Motor neuron (in vitro differentiated cells): Measurements from ENCODE around the gene LDLRAD2. TPM values are rescaled to one million over a fixed set of nuclear protein-coding genes. Genes with fewer than 3 reads are reported as not detected.

Experiments
- ATAC-seq, 8 experiments: fragments of 200-7000 bp; cut with Tn5 transposase; replicated peaks in 6 of 8; 2 replicates each; pipeline ENCODE4 v1.8.0; 2021; ENCODE audit warnings: mild to moderate bottlenecking in 8 of 8, moderate library complexity in 8 of 8
- H3K27ac ChIP-seq, 2 donors: fragments of 250-450 bp; sonication (Bioruptor Pico); 2 replicates each; pipeline ENCODE4 v1.9.0; 2021; ENCODE audit warnings: antibody characterized with exemption in 2 of 2, mild to moderate bottlenecking in 2 of 2, moderate library complexity in 1 of 2
- H3K4me1 ChIP-seq, 2 donors: fragments of 250-450 bp; sonication (Bioruptor Pico); replicated peaks in 1 of 2; 2 replicates each; pipeline ENCODE4 v1.6.1; 2021; ENCODE audit warnings: antibody characterized with exemption in 2 of 2, mild to moderate bottlenecking in 2 of 2, moderate library complexity in 1 of 2
- H3K4me3 ChIP-seq, 5 donors: fragments of 250-450 bp; sonication (Bioruptor Pico); 2 replicates each; pipeline ENCODE4 v1.9.0; 2021; ENCODE audit warnings: antibody characterized with exemption in 5 of 5, mild to moderate bottlenecking in 5 of 5, moderate library complexity in 4 of 5
- WGBS, 10 experiments: fragments of 450-650 bp; shearing (Covaris generic); methylation state at CpG; one replicate each; pipeline ENCODE4 v1.0.0; 2022; 5-methylcytosine and 5-hydroxymethylcytosine counted together
- in situ Hi-C, 9 experiments: fragments of 400-800 bp; cut with MboI; loops; one replicate each; pipeline ENCODE4 v1.15.0; 2021; ENCODE audit warnings: low sequenced_read_pairs in 9 of 9, low pct_unique_long_range_greater_than_20kb in 2 of 9; ENCODE audit not compliant: unreplicated experiment in 9 of 9
- total RNA-seq, 8 experiments: library from RNA; unstranded; fragments of 300-600 nt; gene quantifications; 2 replicates each; pipeline versions ENCODE4 v1.2.3 to v1.2.4, GENCODE V29; 2022

The LDLRAD2 gene
- total RNA-seq, 8 experiments from 2014 or later, result 0.71 to 3.4 (median 1.4) TPM

GRCh38 chr1:21794656-21795055, 17.4 kb upstream of the LDLRAD2 start:
- 33 to 85% (median 73%) methylated on average over 1 to 2 of the region's 2 CpGs; no CpG with 5 or more reads in 2 of the 10 experiments for WGBS, 10 experiments
- in situ Hi-C loops, result no loop called here
- Histone ChIP-seq H3K27ac (no peak overlapping the region), H3K4me3 (no peak overlapping the region), H3K4me1 (no peaks in the 10 kb centered on the region)
- no peak for ATAC-seq

- in situ Hi-C loops, result no loop called here
- 54 to 100% (median 80%) methylated on average over 1 to 6 of the region's 6 CpGs; no CpG with 5 or more reads in 4 of the 10 experiments for WGBS, 10 experiments
- no peak overlapping the region for H3K27ac ChIP-seq
- H3K4me3 ChIP-seq, result no peak overlapping the region
- ATAC-seq, result no peak
- H3K4me1 ChIP-seq, result no peaks in the 10 kb centered on the region
These were observed 17.0 kb upstream of the LDLRAD2 start for GRCh38 chr1:21795075-21795474.

- Histone ChIP-seq H3K4me1 (no peaks in the 10 kb centered on the region), H3K27ac (no peak overlapping the region), H3K4me3 (no peak overlapping the region)
- ATAC-seq, result no peak
- WGBS, 10 experiments, result 66 to 100% (median 95%) methylated on average over 1 to 4 of the region's 5 CpGs; no CpG with 5 or more reads in 5 of the 10 experiments
- in situ Hi-C loops, result no loop called here
These were observed 12.3 kb upstream of the LDLRAD2 start for GRCh38 chr1:21799730-21800129.

GRCh38 chr1:21801100-21801499, 11.0 kb upstream of the LDLRAD2 start:
- H3K4me3 ChIP-seq, result no peak overlapping the region
- in situ Hi-C loops, result no loop called here
- H3K27ac ChIP-seq, result no peak overlapping the region
- 60 to 100% (median 93%) methylated on average over 1 to 4 of the region's 4 CpGs; no CpG with 5 or more reads in 4 of the 10 experiments for WGBS, 10 experiments
- H3K4me1 ChIP-seq, result no peaks in the 10 kb centered on the region
- peak in 1 of 8 experiments; percentile 22 for ATAC-seq

GRCh38 chr1:21804536-21804935, 7.5 kb upstream of the LDLRAD2 start:
- Histone ChIP-seq H3K27ac (no peak overlapping the region), H3K4me1 (no peaks in the 10 kb centered on the region), H3K4me3 (no peak overlapping the region)
- 69 to 100% (median 79%) methylated on average over 1 to 2 of the region's 2 CpGs; no CpG with 5 or more reads in 4 of the 10 experiments for WGBS, 10 experiments
- in situ Hi-C loops, result no loop called here
- no peak for ATAC-seq

GRCh38 chr1:21813542-21813941, 1.5 kb downstream of the LDLRAD2 start:
- WGBS, 10 experiments, result 88 to 97% (median 92%) methylated on average over 2 to 3 of the region's 3 CpGs; no CpG with 5 or more reads in 7 of the 10 experiments
- Histone ChIP-seq H3K27ac (no peak overlapping the region), H3K4me3 (no peak overlapping the region), H3K4me1 (no peaks in the 10 kb centered on the region)
- no peak for ATAC-seq
- in situ Hi-C loops, result no loop called here

- ATAC-seq, result peak in 6 of 8 experiments; percentile 53 to 87 (median 77)
- Histone ChIP-seq H3K4me1 (no peaks in the 10 kb centered on the region), H3K4me3 (peak overlapping the region in 3 of 5 donors; percentile 5 to 18 (median 14)), H3K27ac (no peak overlapping the region)
- 14 to 67% (median 32%) methylated on average over 1 to 15 of the region's 65 CpGs; no CpG with 5 or more reads in 4 of the 10 experiments for WGBS, 10 experiments
- in situ Hi-C loops, result no loop called here
These were observed 2.3 kb downstream of the LDLRAD2 start for GRCh38 chr1:21814241-21814918.

- Histone ChIP-seq H3K4me3 (no peak overlapping the region), H3K27ac (no peak overlapping the region), H3K4me1 (no peaks in the 10 kb centered on the region)
- peak in 3 of 8 experiments; percentile 4 to 13 (median 4) for ATAC-seq
- 88 to 100% (median 96%) methylated on average over 1 to 12 of the region's 15 CpGs; no CpG with 5 or more reads in 1 of the 10 experiments for WGBS, 10 experiments
- in situ Hi-C loops, result no loop called here
These were observed 3.0 kb downstream of the LDLRAD2 start for GRCh38 chr1:21814981-21815582.

- 60 to 100% (median 87%) methylated on average over 1 to 10 of the region's 12 CpGs; no CpG with 5 or more reads in 1 of the 10 experiments for WGBS, 10 experiments
- ATAC-seq, result no peak
- H3K27ac ChIP-seq, result no peak overlapping the region
- in situ Hi-C loops, result no loop called here
- H3K4me3 ChIP-seq, result no peak overlapping the region
- H3K4me1 ChIP-seq, result no peaks in the 10 kb centered on the region
These were observed 3.8 kb downstream of the LDLRAD2 start for GRCh38 chr1:21815724-21816321.

GRCh38 chr1:21816602-21817302, 4.7 kb downstream of the LDLRAD2 start:
- Histone ChIP-seq H3K27ac (no peak overlapping the region), H3K4me3 (no peak overlapping the region), H3K4me1 (no peaks in the 10 kb centered on the region)
- in situ Hi-C loops, result no loop called here
- 59 to 100% (median 92%) methylated on average over 3 to 8 of the region's 8 CpGs; no CpG with 5 or more reads in 2 of the 10 experiments for WGBS, 10 experiments
- peak in 1 of 8 experiments; percentile 10 for ATAC-seq

- H3K4me3 ChIP-seq, result no peak overlapping the region
- H3K27ac ChIP-seq, result no peak overlapping the region
- in situ Hi-C loops, result no loop called here
- WGBS, 10 experiments, result 33 to 35% methylated on average over 1 to 5 of the region's 10 CpGs; no CpG with 5 or more reads in 8 of the 10 experiments
- ATAC-seq, result peak in 3 of 8 experiments; percentile 7 to 8 (median 8)
- peaks cover 0 to 3% of the 10 kb centered on the region in 2 donors for H3K4me1 ChIP-seq
These were observed 6.6 kb downstream of the LDLRAD2 start for GRCh38 chr1:21818656-21819055.

GRCh38 chr1:21820597-21821232, 8.7 kb downstream of the LDLRAD2 start:
- Histone ChIP-seq H3K4me1 (peaks cover 0 to 3% of the 10 kb centered on the region in 2 donors), H3K27ac (no peak overlapping the region), H3K4me3 (no peak overlapping the region)
- WGBS, 10 experiments, result 87 to 100% (median 95%) methylated on average over 2 to 9 of the region's 9 CpGs; no CpG with 5 or more reads in 4 of the 10 experiments
- ATAC-seq, result no peak
- in situ Hi-C loops, result no loop called here
